Measurements from ENCODE around the gene SPAG17. TPM values are rescaled to one million over a fixed set of nuclear protein-coding genes. Genes with fewer than 3 reads are reported as not detected.

The SPAG17 gene
- total RNA-seq, 1 donor from 2014 or later, result 1.9 TPM

DNA sequence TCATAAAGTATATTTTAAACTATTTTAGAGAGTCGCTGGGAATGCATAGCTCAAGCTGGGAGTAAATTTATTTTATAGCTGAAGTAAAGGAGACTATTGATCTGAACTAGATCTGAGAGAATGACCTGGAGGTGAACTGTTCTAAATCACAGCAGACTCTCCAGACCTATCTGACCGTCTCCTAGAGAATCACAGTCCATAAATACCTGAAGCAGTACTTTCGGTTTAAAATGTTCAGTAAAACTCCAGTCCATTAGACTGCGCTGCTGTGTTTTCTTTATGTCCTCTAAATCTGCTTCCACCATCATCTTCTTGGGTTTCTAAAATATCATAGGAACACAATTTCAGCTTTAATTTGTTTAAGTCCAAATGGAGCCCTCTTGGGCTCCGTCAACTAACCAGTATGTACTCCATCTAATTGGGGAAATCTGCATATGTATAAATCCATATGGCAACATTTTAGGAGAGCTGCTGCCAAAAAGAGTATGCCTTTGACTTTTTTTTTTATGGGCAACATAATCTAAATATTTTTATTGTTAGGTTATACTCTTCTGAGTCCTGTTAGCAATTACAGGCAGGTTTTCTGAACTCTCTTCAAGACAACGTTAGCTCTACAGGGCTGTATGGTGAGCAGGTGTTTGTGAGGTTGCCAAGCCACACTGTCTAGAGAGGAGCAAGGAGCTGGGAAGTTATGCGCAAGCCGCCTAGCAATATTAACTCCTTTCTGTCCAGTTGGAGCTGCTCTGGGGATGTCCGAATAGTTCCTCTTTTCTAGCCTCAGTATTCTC lies 111.2 kb downstream of the SPAG17 start:
- no peak overlapping the region for H3K4me2 ChIP-seq (ENCODE audit: low read length)

DNA sequence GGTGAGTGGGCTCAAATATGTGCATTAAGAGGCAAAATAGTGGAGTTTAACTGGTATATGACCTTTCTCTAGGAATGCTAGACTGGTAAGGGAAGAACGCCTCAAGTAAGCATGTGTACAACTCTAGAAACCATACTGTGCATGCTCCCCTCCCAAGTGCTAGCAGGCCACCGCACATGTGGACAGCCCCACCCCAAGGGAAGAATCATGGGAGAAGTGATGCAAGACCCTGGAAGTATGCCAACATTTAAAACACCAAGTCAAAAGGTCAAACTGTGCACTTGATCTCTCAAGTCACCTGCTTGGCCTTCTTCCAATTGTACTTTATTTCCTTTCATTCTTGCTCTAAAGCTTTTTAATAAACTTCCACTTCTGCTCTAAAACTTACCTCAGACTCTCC lies 135.0 kb downstream of the SPAG17 start:
- Histone ChIP-seq H4K20me1 (ENCODE audit: insufficient read depth, low read length) (no peaks in the 10 kb centered on the region), H3K36me3 (ENCODE audit: insufficient read depth, low read length) (no peaks in the 10 kb centered on the region), H3K4me2 (ENCODE audit: low read length) (no peak overlapping the region), H3K4me1 (ENCODE audit: insufficient read depth, low read length) (no peaks in the 10 kb centered on the region), H3K79me2 (ENCODE audit: insufficient read depth, low read length) (no peaks in the 10 kb centered on the region), H2AFZ (ENCODE audit: low read depth, low read length) (no peak overlapping the region), H3K9ac (ENCODE audit: low read length) (no peak overlapping the region), H3K9me3 (ENCODE audit: insufficient read depth, low read depth, low read length) (no peaks in the 10 kb centered on the region), H3K4me3 (ENCODE audit: insufficient read depth, low read depth, low read length) (no peak overlapping the region), H3K27ac (ENCODE audit: low read depth, low read length) (no peak overlapping the region), H3K27me3 (ENCODE audit: insufficient read depth, low read length) (no peaks in the 10 kb centered on the region)
- Mint-ChIP-seq H3K36me3 (ENCODE audit: low read depth, unreplicated experiment) (no peaks in the 10 kb centered on the region), H3K9me3 (ENCODE audit: unreplicated experiment) (no peaks in the 10 kb centered on the region), H3K27ac (ENCODE audit: unreplicated experiment) (no peak overlapping the region), H3K4me3 (ENCODE audit: unreplicated experiment) (no peak overlapping the region), H3K4me1 (ENCODE audit: low read depth, unreplicated experiment) (no peaks in the 10 kb centered on the region), H3K27me3 (ENCODE audit: low read depth, unreplicated experiment) (no peaks in the 10 kb centered on the region)
- FAIRE-seq, result no peak
- TF ChIP-seq, protein P1, sequence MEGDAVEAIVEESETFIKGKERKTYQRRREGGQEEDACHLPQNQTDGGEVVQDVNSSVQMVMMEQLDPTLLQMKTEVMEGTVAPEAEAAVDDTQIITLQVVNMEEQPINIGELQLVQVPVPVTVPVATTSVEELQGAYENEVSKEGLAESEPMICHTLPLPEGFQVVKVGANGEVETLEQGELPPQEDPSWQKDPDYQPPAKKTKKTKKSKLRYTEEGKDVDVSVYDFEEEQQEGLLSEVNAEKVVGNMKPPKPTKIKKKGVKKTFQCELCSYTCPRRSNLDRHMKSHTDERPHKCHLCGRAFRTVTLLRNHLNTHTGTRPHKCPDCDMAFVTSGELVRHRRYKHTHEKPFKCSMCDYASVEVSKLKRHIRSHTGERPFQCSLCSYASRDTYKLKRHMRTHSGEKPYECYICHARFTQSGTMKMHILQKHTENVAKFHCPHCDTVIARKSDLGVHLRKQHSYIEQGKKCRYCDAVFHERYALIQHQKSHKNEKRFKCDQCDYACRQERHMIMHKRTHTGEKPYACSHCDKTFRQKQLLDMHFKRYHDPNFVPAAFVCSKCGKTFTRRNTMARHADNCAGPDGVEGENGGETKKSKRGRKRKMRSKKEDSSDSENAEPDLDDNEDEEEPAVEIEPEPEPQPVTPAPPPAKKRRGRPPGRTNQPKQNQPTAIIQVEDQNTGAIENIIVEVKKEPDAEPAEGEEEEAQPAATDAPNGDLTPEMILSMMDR (IDR thresholded peaks at IDR 0.05; ENCODE audit: insufficient read depth, low read depth, low read length), result no peak
- no peak for TF ChIP-seq EZH2 (IDR thresholded peaks at IDR 0.05; ENCODE audit: insufficient read depth, low read length)
- DNase-seq (ENCODE audit: low read depth), result no peak

More for the DNA sequence above, 111.2 kb downstream of the SPAG17 start:
- H4K20me1 ChIP-seq (ENCODE audit: insufficient read depth, low read length), result no peaks in the 10 kb centered on the region
- no peaks in the 10 kb centered on the region for H3K79me2 ChIP-seq (ENCODE audit: insufficient read depth, low read length)
- no peaks in the 10 kb centered on the region for H3K27me3 ChIP-seq (ENCODE audit: insufficient read depth, low read length)
- H3K36me3 Mint-ChIP-seq (ENCODE audit: low read depth, unreplicated experiment), result no peaks in the 10 kb centered on the region
- FAIRE-seq (no peak), DNase-seq (ENCODE audit: low read depth) (peak; percentile 14)
- no peak overlapping the region for H3K4me3 Mint-ChIP-seq (ENCODE audit: unreplicated experiment)
- H3K36me3 ChIP-seq (ENCODE audit: insufficient read depth, low read length), result no peaks in the 10 kb centered on the region
- H3K27ac ChIP-seq (ENCODE audit: low read depth, low read length), result no peak overlapping the region
- H3K4me1 Mint-ChIP-seq (ENCODE audit: low read depth, unreplicated experiment), result peaks cover 6% of the 10 kb centered on the region
- H3K27me3 Mint-ChIP-seq (ENCODE audit: low read depth, unreplicated experiment), result no peaks in the 10 kb centered on the region
- TF ChIP-seq EZH2 (IDR thresholded peaks at IDR 0.05; ENCODE audit: insufficient read depth, low read length), result no peak
- TF ChIP-seq, protein P1 (IDR thresholded peaks at IDR 0.05; ENCODE audit: insufficient read depth, low read depth, low read length), result no peak
- no peaks in the 10 kb centered on the region for H3K4me1 ChIP-seq (ENCODE audit: insufficient read depth, low read length)
- H3K9ac ChIP-seq (ENCODE audit: low read length), result no peak overlapping the region
- H3K4me3 ChIP-seq (ENCODE audit: insufficient read depth, low read depth, low read length), result no peak overlapping the region
- no peaks in the 10 kb centered on the region for H3K9me3 Mint-ChIP-seq (ENCODE audit: unreplicated experiment)
- no peak overlapping the region for H2AFZ ChIP-seq (ENCODE audit: low read depth, low read length)
- H3K27ac Mint-ChIP-seq (ENCODE audit: unreplicated experiment), result no peak overlapping the region
- no peaks in the 10 kb centered on the region for H3K9me3 ChIP-seq (ENCODE audit: insufficient read depth, low read depth, low read length)

DNA sequence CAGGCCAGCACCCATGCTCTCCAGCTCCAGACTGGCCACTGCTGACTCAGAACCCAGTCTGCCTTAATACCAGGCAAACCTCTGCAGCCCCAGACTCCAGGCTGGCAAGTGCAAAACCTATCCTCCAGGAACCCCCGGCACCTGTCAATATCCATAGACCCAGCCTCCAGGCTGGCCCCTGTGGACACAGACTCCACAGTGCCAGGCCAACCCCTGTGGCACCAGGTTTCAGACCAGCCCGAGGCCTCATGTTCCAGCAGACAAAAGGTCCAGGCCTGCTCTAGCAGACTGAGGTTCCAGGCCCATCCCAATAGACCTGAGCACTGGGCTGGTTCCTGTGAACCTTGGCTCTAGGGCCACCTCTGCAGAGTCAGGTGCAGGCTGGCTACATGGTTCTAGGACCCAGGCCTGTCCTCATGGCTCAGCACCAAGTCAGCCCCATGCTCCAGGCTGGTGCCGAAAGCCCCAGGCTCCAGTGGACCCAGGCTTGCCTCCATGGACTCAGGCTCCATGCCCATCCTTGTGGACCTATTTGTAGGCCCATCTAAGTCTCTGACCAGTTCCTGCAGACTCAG lies 137.3 kb downstream of the SPAG17 start:
- no peaks in the 10 kb centered on the region for H3K9me3 ChIP-seq (ENCODE audit: insufficient read depth, low read depth, low read length)
- H3K27me3 Mint-ChIP-seq (ENCODE audit: low read depth, unreplicated experiment), result no peaks in the 10 kb centered on the region
- no peak overlapping the region for H3K4me3 ChIP-seq (ENCODE audit: insufficient read depth, low read depth, low read length)
- no peaks in the 10 kb centered on the region for H3K4me1 Mint-ChIP-seq (ENCODE audit: low read depth, unreplicated experiment)
- no peaks in the 10 kb centered on the region for H3K36me3 ChIP-seq (ENCODE audit: insufficient read depth, low read length)
- no peaks in the 10 kb centered on the region for H3K79me2 ChIP-seq (ENCODE audit: insufficient read depth, low read length)
- H3K4me1 ChIP-seq (ENCODE audit: insufficient read depth, low read length), result no peaks in the 10 kb centered on the region
- FAIRE-seq, result no peak
- no peak overlapping the region for H3K9ac ChIP-seq (ENCODE audit: low read length)
- H3K27me3 ChIP-seq (ENCODE audit: insufficient read depth, low read length), result no peaks in the 10 kb centered on the region
- H3K4me2 ChIP-seq (ENCODE audit: low read length), result no peak overlapping the region
- H4K20me1 ChIP-seq (ENCODE audit: insufficient read depth, low read length), result no peaks in the 10 kb centered on the region
- no peak for DNase-seq (ENCODE audit: low read depth)
- H2AFZ ChIP-seq (ENCODE audit: low read depth, low read length), result no peak overlapping the region
- no peak overlapping the region for H3K27ac Mint-ChIP-seq (ENCODE audit: unreplicated experiment)
- H3K36me3 Mint-ChIP-seq (ENCODE audit: low read depth, unreplicated experiment), result no peaks in the 10 kb centered on the region
- no peaks in the 10 kb centered on the region for H3K9me3 Mint-ChIP-seq (ENCODE audit: unreplicated experiment)
- TF ChIP-seq, protein P1 (IDR thresholded peaks at IDR 0.05; ENCODE audit: insufficient read depth, low read depth, low read length), result no peak
- TF ChIP-seq EZH2 (IDR thresholded peaks at IDR 0.05; ENCODE audit: insufficient read depth, low read length), result no peak
- H3K4me3 Mint-ChIP-seq (ENCODE audit: unreplicated experiment), result no peak overlapping the region
- no peak overlapping the region for H3K27ac ChIP-seq (ENCODE audit: low read depth, low read length)

All from astrocyte (in vitro differentiated cells and primary cell).